ENCODE results near the gene NUP153. TPM values are rescaled to one million over a fixed set of nuclear protein-coding genes. Genes with fewer than 3 reads are reported as not detected.
"Not testable (repeated sequence)": the region's sequence is repeated elsewhere in the genome, so short reads cannot be mapped to it uniquely, and the experiment has no call there.

Gene NUP153
- total RNA-seq, 1 donor from 2014 or later, result 74.6 TPM

GRCh38 chr6:17740559-17741220 lies 34.0 kb upstream of the NUP153 start:
- TF ChIP-seq, protein P1, sequence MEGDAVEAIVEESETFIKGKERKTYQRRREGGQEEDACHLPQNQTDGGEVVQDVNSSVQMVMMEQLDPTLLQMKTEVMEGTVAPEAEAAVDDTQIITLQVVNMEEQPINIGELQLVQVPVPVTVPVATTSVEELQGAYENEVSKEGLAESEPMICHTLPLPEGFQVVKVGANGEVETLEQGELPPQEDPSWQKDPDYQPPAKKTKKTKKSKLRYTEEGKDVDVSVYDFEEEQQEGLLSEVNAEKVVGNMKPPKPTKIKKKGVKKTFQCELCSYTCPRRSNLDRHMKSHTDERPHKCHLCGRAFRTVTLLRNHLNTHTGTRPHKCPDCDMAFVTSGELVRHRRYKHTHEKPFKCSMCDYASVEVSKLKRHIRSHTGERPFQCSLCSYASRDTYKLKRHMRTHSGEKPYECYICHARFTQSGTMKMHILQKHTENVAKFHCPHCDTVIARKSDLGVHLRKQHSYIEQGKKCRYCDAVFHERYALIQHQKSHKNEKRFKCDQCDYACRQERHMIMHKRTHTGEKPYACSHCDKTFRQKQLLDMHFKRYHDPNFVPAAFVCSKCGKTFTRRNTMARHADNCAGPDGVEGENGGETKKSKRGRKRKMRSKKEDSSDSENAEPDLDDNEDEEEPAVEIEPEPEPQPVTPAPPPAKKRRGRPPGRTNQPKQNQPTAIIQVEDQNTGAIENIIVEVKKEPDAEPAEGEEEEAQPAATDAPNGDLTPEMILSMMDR (conservative IDR thresholded peaks at IDR 0.05), result no peak
- no peaks in the 10 kb centered on the region for H3K4me1 Mint-ChIP-seq
- DNase-seq (ENCODE audit: low read depth, low spot score), result no peak
- peaks cover 8% of the 10 kb centered on the region for H3K36me3 Mint-ChIP-seq (ENCODE audit: low read depth)
- peaks cover 12% of the 10 kb centered on the region for H3K9me3 Mint-ChIP-seq
- H3K27me3 Mint-ChIP-seq (ENCODE audit: low read depth), result no peaks in the 10 kb centered on the region
- no peak overlapping the region for H3K4me3 Mint-ChIP-seq
- H3K27ac Mint-ChIP-seq (ENCODE audit: unreplicated experiment), result no peak overlapping the region

- H3K9me3 Mint-ChIP-seq, result peaks cover 12% of the 10 kb centered on the region
Measured at GRCh38 chr6:17737704-17738252, 31.1 kb upstream of the NUP153 start.

DNA sequence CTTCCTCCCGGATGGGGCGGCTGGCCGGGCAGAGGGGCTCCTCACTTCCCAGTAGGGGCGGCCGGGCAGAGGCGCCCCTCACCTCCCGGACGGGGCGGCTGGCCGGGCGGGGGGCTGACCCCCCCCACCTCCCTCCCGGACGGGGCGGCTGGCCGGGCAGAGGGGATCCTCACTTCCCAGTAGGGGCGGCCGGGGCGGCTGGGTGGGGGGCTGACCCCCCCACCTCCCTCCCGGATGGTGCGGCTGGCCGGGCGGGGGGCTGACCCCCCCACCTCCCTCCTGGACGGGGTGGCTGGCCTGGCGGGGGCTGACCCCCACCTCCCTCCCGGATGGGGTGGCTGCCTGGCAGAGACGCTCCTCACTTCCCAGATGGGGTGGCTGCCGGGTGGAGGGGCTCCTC lies 28.6 kb upstream of the NUP153 start:
- H3K4me1 Mint-ChIP-seq; H3K27me3 Mint-ChIP-seq (ENCODE audit: low read depth); DNase-seq (ENCODE audit: low read depth, low spot score); H3K4me3 Mint-ChIP-seq; H3K36me3 Mint-ChIP-seq (ENCODE audit: low read depth); H3K27ac Mint-ChIP-seq (ENCODE audit: unreplicated experiment): not testable (repeated sequence)
- H3K9me3 Mint-ChIP-seq, result peaks cover 12% of the 10 kb centered on the region

More at GRCh38 chr6:17737704-17738252, 31.1 kb upstream of the NUP153 start:
- Mint-ChIP-seq H3K4me1 (no peaks in the 10 kb centered on the region), H3K4me3 (no peak overlapping the region), H3K36me3 (ENCODE audit: low read depth) (peaks cover 8% of the 10 kb centered on the region), H3K27ac (ENCODE audit: unreplicated experiment) (no peak overlapping the region), H3K27me3 (ENCODE audit: low read depth) (no peaks in the 10 kb centered on the region)
- TF ChIP-seq, protein P1 (conservative IDR thresholded peaks at IDR 0.05), result no peak
- DNase-seq (ENCODE audit: low read depth, low spot score), result no peak

DNA sequence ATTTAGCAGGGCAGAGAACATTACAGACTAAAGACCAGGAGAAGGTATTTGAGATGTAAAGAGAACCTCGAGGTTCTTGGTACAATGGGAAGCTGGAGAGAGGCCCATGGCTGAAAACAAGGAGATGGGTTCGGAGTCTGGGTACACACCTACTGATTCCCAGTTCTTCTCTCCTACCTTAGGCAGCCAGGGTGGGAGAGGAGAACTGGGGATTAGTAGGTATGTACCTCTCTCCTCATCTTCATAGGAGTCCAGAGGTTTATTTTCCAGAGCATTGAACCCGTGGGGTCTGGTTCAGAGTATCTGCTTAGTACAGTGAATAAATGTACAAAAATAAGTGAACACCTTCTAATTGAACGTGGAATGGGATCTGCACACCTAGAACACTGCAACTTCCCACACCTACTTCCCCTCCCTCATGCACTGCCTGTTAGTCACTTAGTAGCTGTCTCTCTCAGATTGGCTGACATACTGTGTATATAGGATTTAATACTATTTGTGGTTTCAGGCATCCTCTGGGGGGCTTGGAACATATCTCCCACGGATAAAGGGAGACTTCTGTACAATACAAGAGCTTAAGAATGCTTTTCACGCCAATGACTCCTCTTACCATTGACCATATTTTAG lies 23.5 kb upstream of the NUP153 start:
- no peaks in the 10 kb centered on the region for H3K36me3 Mint-ChIP-seq (ENCODE audit: low read depth)
- no peak for DNase-seq (ENCODE audit: low read depth, low spot score)
- no peaks in the 10 kb centered on the region for H3K9me3 Mint-ChIP-seq
- H3K4me3 Mint-ChIP-seq, result no peak overlapping the region
- H3K27ac Mint-ChIP-seq (ENCODE audit: unreplicated experiment), result no peak overlapping the region
- H3K4me1 Mint-ChIP-seq, result peaks cover 1% of the 10 kb centered on the region
- H3K27me3 Mint-ChIP-seq (ENCODE audit: low read depth), result no peaks in the 10 kb centered on the region
- TF ChIP-seq, protein P1 (conservative IDR thresholded peaks at IDR 0.05), result no peak

- Mint-ChIP-seq H3K36me3 (ENCODE audit: low read depth) (no peaks in the 10 kb centered on the region), H3K4me1 (peaks cover 6% of the 10 kb centered on the region), H3K4me3 (no peak overlapping the region)
Measured at GRCh38 chr6:17729223-17730077, 22.7 kb upstream of the NUP153 start.

More at GRCh38 chr6:17729223-17730077, 22.7 kb upstream of the NUP153 start:
- Mint-ChIP-seq H3K9me3 (no peaks in the 10 kb centered on the region), H3K27me3 (ENCODE audit: low read depth) (no peaks in the 10 kb centered on the region), H3K27ac (ENCODE audit: unreplicated experiment) (no peak overlapping the region)
- DNase-seq (ENCODE audit: low read depth, low spot score), result no peak
- TF ChIP-seq, protein P1 (conservative IDR thresholded peaks at IDR 0.05), result no peak
